HepG2 (cell line): ENCODE measurements around the gene HNRNPC. TPM values are rescaled to one million over a fixed set of nuclear protein-coding genes. Genes with fewer than 3 reads are reported as not detected.

Experiments
- ATAC-seq: fragments of 200-7000 bp; cut with Tn5 transposase; 3 replicates; pipeline ENCODE4 v1.9.1; 2020; ENCODE audit warnings: mild to moderate bottlenecking, moderate library complexity
- BruUV-seq: library from RNA; stranded (reverse); fragments of 400-500 nt; replicated peaks from 2 replicates; lab custom pipeline; 2021; lab: Mats Ljungman, UMichigan
- CTCF ChIA-PET: fragments of 300-600 bp; formaldehyde crosslinking; extraction: SDS; loops from one replicate; lab custom pipeline; 2021; ENCODE audit warnings: low total read pairs, inconsistent platforms, low intra/inter-chr PET ratio; lab: Yijun Ruan, JAX
- POLR2A ChIA-PET: fragments of 350-600 bp; sonication (Branson Sonifier 250); formaldehyde crosslinking; loops from one replicate; lab custom pipeline; 2020; ENCODE audit warnings: antibody characterized with exemption, inconsistent platforms; lab: Yijun Ruan, JAX
- DNase-seq: peaks from one replicate; pipeline ENCODE4 v3.0.0-alpha.2; 2015; ENCODE audit warnings: low spot score
- FAIRE-seq: peaks from 3 replicates; lab custom pipeline; 2011; peaks lifted over from hg19 to GRCh38; lab: Jason Lieb, UNC
- H2AFZ ChIP-seq: one replicate; pipeline ENCODE4 v1.6.1; 2011; ENCODE audit warnings: low read length, inconsistent platforms
- H3K27ac ChIP-seq: fragments of 300-600 bp; 3 replicates; pipeline ENCODE4 v1.8.0; 2011; ENCODE audit warnings: mixed run types, mild to moderate bottlenecking, mixed read lengths, low read length, inconsistent platforms; ENCODE audit not compliant: insufficient read depth; ENCODE audit errors: extremely low read length
- H3K27me3 ChIP-seq, 2 experiments: fragments of 200-600 bp in 1 of 2; 2 replicates in 1 of 2; 3 replicates in 1 of 2; pipeline versions ENCODE4 v1.6.0 to v1.8.0; 2011; ENCODE audit warnings: low read length in 2 of 2, mild to moderate bottlenecking in 2 of 2, moderate library complexity in 2 of 2, inconsistent platforms in 1 of 2; ENCODE audit not compliant: insufficient read depth in 2 of 2, control insufficient read depth in 1 of 2
- H3K36me3 ChIP-seq, 2 experiments: fragments of 200-600 bp in 1 of 2; replicated peaks in 1 of 2; 2 replicates in 1 of 2; 3 replicates in 1 of 2; pipeline versions ENCODE4 v1.5.1 to v1.8.0; 2011; ENCODE audit warnings: low read length in 2 of 2, inconsistent platforms in 1 of 2; ENCODE audit not compliant: insufficient read depth in 2 of 2, control insufficient read depth in 1 of 2
- H3K4me1 ChIP-seq: 2 replicates; pipeline ENCODE4 v1.5.1; 2012; ENCODE audit warnings: low read length, inconsistent platforms; ENCODE audit not compliant: insufficient read depth
- H3K4me2 ChIP-seq: 2 replicates; pipeline ENCODE4 v1.6.0; 2011; ENCODE audit warnings: low read depth, low read length, inconsistent platforms
- H3K4me3 ChIP-seq, 3 experiments: fragments of 200-600 bp in 1 of 3; sonication (generic), shearing (Covaris generic) in 1 of 3; replicated peaks in 1 of 3; 2 replicates each; pipeline ENCODE4 v1.5.1; 2011 to 2016; ENCODE audit warnings: low read length in 3 of 3, inconsistent platforms in 2 of 3, low read depth in 2 of 3, mild to moderate bottlenecking in 2 of 3, control low read depth in 1 of 3, mixed read lengths in 1 of 3; ENCODE audit not compliant: insufficient read depth in 1 of 3
- H3K79me2 ChIP-seq: one replicate; pipeline ENCODE4 v1.6.1; 2011; ENCODE audit warnings: low read length, inconsistent platforms; ENCODE audit not compliant: insufficient read depth
- H3K9ac ChIP-seq: 2 replicates; pipeline ENCODE4 v1.6.0; 2011; ENCODE audit warnings: mild to moderate bottlenecking, low read depth, low read length, inconsistent platforms; ENCODE audit not compliant: insufficient read depth
- H3K9me3 ChIP-seq: 2 replicates; pipeline ENCODE4 v1.5.1; 2012; ENCODE audit warnings: mild to moderate bottlenecking, low read length
- H4K20me1 ChIP-seq: 2 replicates; pipeline ENCODE4 v1.6.0; 2011; ENCODE audit warnings: inconsistent platforms, mild to moderate bottlenecking, low read length, moderate library complexity; ENCODE audit not compliant: insufficient read depth
- FOXO4 ChIP-seq: sonication (generic); formaldehyde crosslinking; conservative IDR thresholded peaks from 2 replicates; pipeline ENCODE4 v1.8.1; 2023; ENCODE audit warnings: missing genetic modification reagents
- HCFC1 ChIP-seq: fragments of 150-350 bp; IDR thresholded peaks from 2 replicates; pipeline ENCODE4 v1.6.1; 2014; ENCODE audit warnings: low read depth, low read length
- MAF1 ChIP-seq: sonication (generic); formaldehyde crosslinking; IDR thresholded peaks from 2 replicates; pipeline ENCODE4 v1.5.0; 2020; ENCODE audit warnings: missing genetic modification reagents, borderline replicate concordance
- MAFF ChIP-seq: IDR thresholded peaks from 2 replicates; pipeline ENCODE4 v1.6.1; 2011; ENCODE audit warnings: low read depth, low read length, improper control_type of control experiment
- MIXL1 ChIP-seq: IDR thresholded peaks from 2 replicates; pipeline ENCODE4 v1.6.1; 2016
- SCMH1 ChIP-seq: sonication (generic); formaldehyde crosslinking; IDR thresholded peaks from 2 replicates; pipeline ENCODE4 v1.9.0; 2021; ENCODE audit warnings: missing genetic modification reagents, mild to moderate bottlenecking, borderline replicate concordance
- SMARCC2 ChIP-seq: fragments of 450-650 bp; IDR thresholded peaks from 2 replicates; pipeline ENCODE4 v1.6.1; 2017; ENCODE audit warnings: antibody characterized with exemption, mild to moderate bottlenecking
- TAF1 ChIP-seq: sonication (generic); formaldehyde crosslinking; IDR thresholded peaks from 2 replicates; pipeline ENCODE4 v1.4.0; 2020; ENCODE audit warnings: missing genetic modification reagents
- ZNF160 ChIP-seq: sonication (generic); formaldehyde crosslinking; IDR thresholded peaks from 2 replicates; pipeline ENCODE4 v1.8.0; 2022; ENCODE audit warnings: mild to moderate bottlenecking, inconsistent platforms, missing genetic modification reagents
- ZNF337 ChIP-seq: sonication (generic); formaldehyde crosslinking; IDR thresholded peaks from 2 replicates; pipeline ENCODE4 v1.5.1; 2020; ENCODE audit warnings: missing genetic modification reagents, low read depth, mild to moderate bottlenecking, borderline replicate concordance
- ZNF749 ChIP-seq: sonication (generic); formaldehyde crosslinking; IDR thresholded peaks from 2 replicates; pipeline ENCODE4 v1.8.0; 2022; ENCODE audit warnings: mild to moderate bottlenecking, missing genetic modification reagents, moderate library complexity, borderline replicate concordance
- WGBS: methylation state at CpG from one replicate; pipeline ENCODE4 v1.1.6; 2017; ENCODE audit warnings: low lambda C conversion rate; 5-methylcytosine and 5-hydroxymethylcytosine counted together
- in situ Hi-C: cut with HindIII; loops from 2 replicates; pipeline ENCODE4 v1.10.0; 2017; ENCODE audit warnings: low pct_unique_long_range_greater_than_20kb; ENCODE audit not compliant: extremely low pct_ligation_motif_present
- intact Hi-C: fragments of 100-400 bp; cut with micrococcal nuclease; formaldehyde crosslinking; loops from one replicate; pipeline ENCODE4 v1.10.0; 2022; ENCODE audit not compliant: unreplicated experiment
- polyA plus RNA-seq, 8 experiments: library from polyadenylated mRNA; depleted of rRNA in 3 of 8; stranded (reverse) in 7 of 8; unstranded in 1 of 8; fragments of >200 nt; fragmentation: Illumina TruSeq in 4 of 8; extraction: Trizol in 4 of 8; gene quantifications; 2 replicates each; pipeline versions ENCODE4 v1.2.1 to v1.2.3, GENCODE V29; 2011 to 2016; ENCODE audit warnings: low read depth in 4 of 8, missing spikeins in 1 of 8, mixed read lengths in 1 of 8; ENCODE audit not compliant: insufficient read depth in 1 of 8
- total RNA-seq, 5 experiments: library from RNA; depleted of rRNA; stranded (reverse); fragments of >200 nt; fragmentation: Illumina TruSeq; extraction: Trizol; gene quantifications; 2 replicates each; pipeline ENCODE4 v1.2.3, GENCODE V29; 2016; ENCODE audit warnings: low read depth in 1 of 5

Gene HNRNPC
- total and polyA plus RNA-seq, 2 of the 13 experiments (the other 11 are each of a cell fraction or from before 2014, with no cell fraction given): 628 to 1,099 TPM

DNA sequence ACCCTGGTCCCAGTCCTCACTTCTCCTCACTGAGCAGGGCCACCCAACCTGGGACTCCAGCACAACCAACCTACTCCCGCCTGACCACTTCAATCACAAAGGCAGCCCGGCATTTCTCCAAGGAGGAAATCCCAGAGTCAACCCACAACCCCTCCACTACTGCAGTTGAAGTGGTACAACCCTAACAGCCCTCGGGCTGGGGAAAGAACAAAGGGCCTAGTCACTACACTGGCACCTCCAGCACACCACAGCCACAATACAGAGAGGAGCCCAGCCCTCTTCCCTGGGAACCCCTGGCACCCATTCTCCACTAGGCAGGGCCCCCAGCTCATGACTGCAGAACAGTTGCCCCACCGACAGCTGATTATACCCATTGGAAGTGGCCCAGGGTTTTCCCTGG is 99.7 kb downstream of the HNRNPC start:
- in situ Hi-C loops (no loop called here), intact Hi-C loops (no loop called here)
- CTCF ChIA-PET: no interaction called here
- DNase-seq (no peak), ATAC-seq (peak; percentile 36), FAIRE-seq (no peak)
- Histone ChIP-seq H2AFZ (no peak overlapping the region), H3K4me3 (no peak overlapping the region), H3K4me1 (peaks cover 11% of the 10 kb centered on the region; the same call in 1 of the 2 replicates), H3K4me2 (no peak overlapping the region), H4K20me1 (no peaks in the 10 kb centered on the region), H3K9me3 (no peaks in the 10 kb centered on the region), H3K9ac (no peak overlapping the region), H3K27me3 (peaks cover 1 to 22% of the 10 kb centered on the region in 2 experiments; a peak in 3 of 5 replicates), H3K27ac (no peak overlapping the region), H3K36me3 (no peaks in the 10 kb centered on the region), H3K79me2 (no peaks in the 10 kb centered on the region)
- WGBS: 29% methylated on average over 4 of the region's 4 CpGs
- no TSS peak for BruUV-seq
- POLR2A ChIA-PET: no interaction called here
- TF ChIP-seq ZNF160 (CRISPR knock-in tag) (no peak), TAF1 (CRISPR knock-in tag) (no peak), FOXO4 (CRISPR knock-in tag) (no peak), MIXL1 (CRISPR knock-in tag) (no peak), ZNF337 (CRISPR knock-in tag) (no peak), ZNF749 (no peak), SMARCC2 (no peak), MAFF (no peak), SCMH1 (no peak), HCFC1 (no peak), MAF1 (CRISPR knock-in tag) (no peak)
- TF ChIP-seq, all 625 proteins: peak for 0
